Immature natural killer cell (primary cell): ENCODE measurements around the gene COMMD10. TPM values are rescaled to one million over a fixed set of nuclear protein-coding genes. Genes with fewer than 3 reads are reported as not detected.

Experiments
- DNase-seq, 3 donors: peaks; one replicate each; pipeline ENCODE4 v3.0.0; 2022; ENCODE audit warnings: mixed read lengths in 1 of 3
- H3K27ac Mint-ChIP-seq, 6 donors: one replicate each; pipeline ENCODE4 v1.8.0; 2020; ENCODE audit warnings: mixed read lengths in 6 of 6, mild to moderate bottlenecking in 5 of 6, inconsistent platforms in 4 of 6, moderate library complexity in 3 of 6
- H3K27me3 Mint-ChIP-seq, 3 donors: one replicate each; pipeline ENCODE4 v1.8.0; 2020 to 2021; ENCODE audit warnings: low read depth in 3 of 3, mild to moderate bottlenecking in 3 of 3, mixed read lengths in 3 of 3, moderate library complexity in 3 of 3, inconsistent platforms in 1 of 3
- H3K36me3 Mint-ChIP-seq, 3 donors: one replicate each; pipeline ENCODE4 v1.8.0; 2020; ENCODE audit warnings: mixed read lengths in 3 of 3, inconsistent platforms in 2 of 3, mild to moderate bottlenecking in 2 of 3
- H3K4me1 Mint-ChIP-seq, 2 donors: one replicate each; pipeline ENCODE4 v1.8.0; 2020; ENCODE audit warnings: inconsistent platforms in 2 of 2, mild to moderate bottlenecking in 2 of 2, mixed read lengths in 2 of 2, moderate library complexity in 1 of 2
- H3K4me3 Mint-ChIP-seq, 5 donors: one replicate each; pipeline ENCODE4 v1.8.0; 2020; ENCODE audit warnings: mild to moderate bottlenecking in 5 of 5, mixed read lengths in 5 of 5, inconsistent platforms in 3 of 5, moderate library complexity in 3 of 5
- H3K9me3 Mint-ChIP-seq, 6 donors: one replicate each; pipeline ENCODE4 v1.8.0; 2020; ENCODE audit warnings: mild to moderate bottlenecking in 6 of 6, mixed read lengths in 6 of 6, inconsistent platforms in 4 of 6, moderate library complexity in 3 of 6
- polyA plus RNA-seq, 3 donors: library from polyadenylated mRNA; unstranded; fragments of 300-500 nt; fragmentation: Illumina TruSeq; gene quantifications; one replicate each; pipeline ENCODE4 v1.2.3, GENCODE V29; 2021

COMMD10 gene
- polyA plus RNA-seq, 3 donors from 2014 or later = 48.8 to 69.1 (median 51.4) TPM

- Mint-ChIP-seq H3K27ac (no peak overlapping the region), H3K27me3 (no peaks in the 10 kb centered on the region), H3K4me1 (peaks cover 14 to 15% of the 10 kb centered on the region in 2 donors), H3K36me3 (peaks cover 0 to 4% (median 3%) of the 10 kb centered on the region in 3 donors), H3K9me3 (no peaks in the 10 kb centered on the region), H3K4me3 (no peak overlapping the region)
- no peak for DNase-seq
Observed at GRCh38 chr5:116130976-116131375, 46.2 kb downstream of the COMMD10 start.

- no peak overlapping the region for H3K27ac Mint-ChIP-seq
- H3K36me3 Mint-ChIP-seq = no peaks in the 10 kb centered on the region
- H3K27me3 Mint-ChIP-seq = no peaks in the 10 kb centered on the region
- no peaks in the 10 kb centered on the region for H3K9me3 Mint-ChIP-seq
- no peak for DNase-seq
- H3K4me3 Mint-ChIP-seq = no peak overlapping the region
- peaks cover 29 to 35% of the 10 kb centered on the region in 2 donors for H3K4me1 Mint-ChIP-seq
Observed at GRCh38 chr5:116133281-116133680, 48.5 kb downstream of the COMMD10 start.

- Mint-ChIP-seq H3K4me3 (peak overlapping the region; percentile 10 to 67 (median 53)), H3K27me3 (no peaks in the 10 kb centered on the region), H3K27ac (peak overlapping the region; percentile 71 to 81 (median 74)), H3K36me3 (no peaks in the 10 kb centered on the region), H3K9me3 (no peaks in the 10 kb centered on the region), H3K4me1 (peaks cover 29 to 35% of the 10 kb centered on the region in 2 donors)
- DNase-seq = peak; percentile 39 to 44 (median 39)
Observed at GRCh38 chr5:116135344-116135743, 50.5 kb downstream of the COMMD10 start.

GRCh38 chr5:116137544-116138378 lies 52.9 kb downstream of the COMMD10 start:
- no peaks in the 10 kb centered on the region for H3K9me3 Mint-ChIP-seq
- DNase-seq = peak; percentile 35 to 54 (median 46)
- peak overlapping the region; percentile 76 to 93 (median 85) for H3K27ac Mint-ChIP-seq
- peaks cover 31 to 35% of the 10 kb centered on the region in 2 donors for H3K4me1 Mint-ChIP-seq
- H3K36me3 Mint-ChIP-seq = no peaks in the 10 kb centered on the region
- no peaks in the 10 kb centered on the region for H3K27me3 Mint-ChIP-seq
- peak overlapping the region in 1 of 5 donors; percentile 70 for H3K4me3 Mint-ChIP-seq

GRCh38 chr5:116142495-116142894 lies 57.7 kb downstream of the COMMD10 start:
- Mint-ChIP-seq H3K27ac (no peak overlapping the region), H3K36me3 (peaks cover 0 to 3% (median 0%) of the 10 kb centered on the region in 3 donors), H3K4me1 (peaks cover 6 to 7% of the 10 kb centered on the region in 2 donors), H3K27me3 (no peaks in the 10 kb centered on the region), H3K4me3 (no peak overlapping the region), H3K9me3 (no peaks in the 10 kb centered on the region)
- no peak for DNase-seq

- Mint-ChIP-seq H3K4me1 (peaks cover 0 to 4% of the 10 kb centered on the region in 2 donors), H3K36me3 (peaks cover 0 to 3% (median 0%) of the 10 kb centered on the region in 3 donors), H3K9me3 (no peaks in the 10 kb centered on the region), H3K27me3 (no peaks in the 10 kb centered on the region), H3K27ac (no peak overlapping the region), H3K4me3 (no peak overlapping the region)
- DNase-seq = no peak
Observed at GRCh38 chr5:116144103-116144502, 59.3 kb downstream of the COMMD10 start.

GRCh38 chr5:116144991-116145390 lies 60.2 kb downstream of the COMMD10 start:
- H3K4me3 Mint-ChIP-seq = no peak overlapping the region

GRCh38 chr5:116145416-116145815 lies 60.6 kb downstream of the COMMD10 start:
- H3K4me1 Mint-ChIP-seq = peaks cover 0 to 4% of the 10 kb centered on the region in 2 donors
- DNase-seq = no peak
- no peak overlapping the region for H3K4me3 Mint-ChIP-seq
- H3K36me3 Mint-ChIP-seq = peaks cover 0 to 3% (median 0%) of the 10 kb centered on the region in 3 donors
- no peak overlapping the region for H3K27ac Mint-ChIP-seq
- no peaks in the 10 kb centered on the region for H3K27me3 Mint-ChIP-seq
- no peaks in the 10 kb centered on the region for H3K9me3 Mint-ChIP-seq

More at GRCh38 chr5:116144991-116145390, 60.2 kb downstream of the COMMD10 start:
- no peak for DNase-seq
- no peaks in the 10 kb centered on the region for H3K9me3 Mint-ChIP-seq
- peaks cover 0 to 4% of the 10 kb centered on the region in 2 donors for H3K4me1 Mint-ChIP-seq
- H3K27me3 Mint-ChIP-seq = no peaks in the 10 kb centered on the region
- peaks cover 0 to 3% (median 0%) of the 10 kb centered on the region in 3 donors for H3K36me3 Mint-ChIP-seq
- no peak overlapping the region for H3K27ac Mint-ChIP-seq

GRCh38 chr5:116152169-116152568 lies 67.3 kb downstream of the COMMD10 start:
- H3K4me1 Mint-ChIP-seq = peaks cover 11 to 22% of the 10 kb centered on the region in 2 donors
- H3K27ac Mint-ChIP-seq = no peak overlapping the region
- H3K4me3 Mint-ChIP-seq = no peak overlapping the region
- H3K9me3 Mint-ChIP-seq = no peaks in the 10 kb centered on the region
- no peak for DNase-seq
- peaks cover 0 to 3% (median 0%) of the 10 kb centered on the region in 3 donors for H3K27me3 Mint-ChIP-seq
- peaks cover 0 to under 1% (median 0%) of the 10 kb centered on the region in 3 donors for H3K36me3 Mint-ChIP-seq

GRCh38 chr5:116153687-116154174 lies 68.9 kb downstream of the COMMD10 start:
- H3K4me3 Mint-ChIP-seq = no peak overlapping the region

GRCh38 chr5:116154252-116154651 lies 69.4 kb downstream of the COMMD10 start:
- peaks cover 22 to 33% of the 10 kb centered on the region in 2 donors for H3K4me1 Mint-ChIP-seq
- no peak for DNase-seq
- H3K4me3 Mint-ChIP-seq = no peak overlapping the region
- H3K9me3 Mint-ChIP-seq = no peaks in the 10 kb centered on the region
- no peak overlapping the region for H3K27ac Mint-ChIP-seq
- no peaks in the 10 kb centered on the region for H3K36me3 Mint-ChIP-seq
- peaks cover 0 to 3% (median 0%) of the 10 kb centered on the region in 3 donors for H3K27me3 Mint-ChIP-seq

More at GRCh38 chr5:116153687-116154174, 68.9 kb downstream of the COMMD10 start:
- no peak for DNase-seq
- Mint-ChIP-seq H3K9me3 (no peaks in the 10 kb centered on the region), H3K4me1 (peaks cover 17 to 30% of the 10 kb centered on the region in 2 donors), H3K27ac (peak overlapping the region in 1 of 6 donors; percentile 28), H3K36me3 (no peaks in the 10 kb centered on the region), H3K27me3 (peaks cover 0 to 3% (median 0%) of the 10 kb centered on the region in 3 donors)

- Mint-ChIP-seq H3K4me1 (peaks cover 22 to 33% of the 10 kb centered on the region in 2 donors), H3K27ac (no peak overlapping the region), H3K4me3 (no peak overlapping the region), H3K9me3 (no peaks in the 10 kb centered on the region), H3K27me3 (peaks cover 0 to 3% (median 0%) of the 10 kb centered on the region in 3 donors), H3K36me3 (no peaks in the 10 kb centered on the region)
- no peak for DNase-seq
Observed at GRCh38 chr5:116154931-116155330, 70.1 kb downstream of the COMMD10 start.

GRCh38 chr5:116157902-116158301 lies 73.1 kb downstream of the COMMD10 start:
- Mint-ChIP-seq H3K9me3 (no peaks in the 10 kb centered on the region), H3K36me3 (no peaks in the 10 kb centered on the region), H3K27me3 (peaks cover 0 to 3% (median 0%) of the 10 kb centered on the region in 3 donors), H3K4me1 (peaks cover 15 to 29% of the 10 kb centered on the region in 2 donors), H3K4me3 (no peak overlapping the region), H3K27ac (no peak overlapping the region)
- DNase-seq = no peak

GRCh38 chr5:116159006-116159405 lies 74.2 kb downstream of the COMMD10 start:
- Mint-ChIP-seq H3K36me3 (no peaks in the 10 kb centered on the region), H3K4me1 (peaks cover 13 to 21% of the 10 kb centered on the region in 2 donors), H3K9me3 (no peaks in the 10 kb centered on the region), H3K27me3 (peaks cover 0 to 3% (median 0%) of the 10 kb centered on the region in 3 donors), H3K27ac (no peak overlapping the region), H3K4me3 (no peak overlapping the region)
- DNase-seq = no peak
